ENCODE results near the gene PTCHD1. TPM values are rescaled to one million over a fixed set of nuclear protein-coding genes. Genes with fewer than 3 reads are reported as not detected.

PTCHD1 gene
- total and polyA plus RNA-seq, 10 of the 15 experiments (the other 5 are each of a cell fraction or from before 2014, with no cell fraction given): not detected

- SMC1A ChIA-PET (ENCODE audit: uncharacterized antibody, unreplicated experiment): interaction anchor here (1.0 kb wide), 1 partner anchor 17 kb away, joined by 3 read pairs; no protein-coding TSS in a partner anchor
- no peaks in the 10 kb centered on the region for H3K36me3 ChIP-seq (ENCODE audit: control insufficient read depth in 2 of 2, insufficient read depth in 2 of 2, low read length in 1 of 2)
- H3K79me2 ChIP-seq (ENCODE audit: control insufficient read depth, insufficient read depth, low read length): no peaks in the 10 kb centered on the region
- RAD21 ChIA-PET (ENCODE audit: unreplicated experiment): no interaction called here
- no peaks in the 10 kb centered on the region for H3K9me3 ChIP-seq (replicated peaks; ENCODE audit: control insufficient read depth, insufficient read depth, low read length)
- H2AFZ ChIP-seq (ENCODE audit: control insufficient read depth, low read depth, low read length): no peak overlapping the region
- no peak overlapping the region for H3K9ac ChIP-seq (ENCODE audit: control insufficient read depth, insufficient read depth, low read length)
- WGBS (ENCODE audit: insufficient coverage, insufficient replicate concordance, low lambda C conversion rate, missing lambda C conversion rate): 31% methylated on average over 3 of the region's 3 CpGs
- no peak for ATAC-seq
- no peak for FAIRE-seq
- no peak for DNase-seq (ENCODE audit: low read depth, low spot score)
- H3K4me2 ChIP-seq (ENCODE audit: control insufficient read depth, insufficient read depth): no peak overlapping the region
- H4K20me1 ChIP-seq (ENCODE audit: control insufficient read depth, insufficient read depth): no peaks in the 10 kb centered on the region
- POLR2A ChIA-PET: no interaction called here
- CTCF ChIA-PET: interaction anchor here (0.5 to 1.0 kb wide), 2 partner anchors 11 to 1680 kb away, joined by 3 read pairs; no protein-coding TSS in a partner anchor
- BruUV-seq (replicated peaks): no TSS peak
- no peaks in the 10 kb centered on the region for H3K4me1 ChIP-seq (ENCODE audit: control insufficient read depth, insufficient read depth, low read length)
- TF ChIP-seq SMARCA5 (IDR thresholded peaks at IDR 0.05): no peak
- in situ Hi-C loops (cut with MboI) (no loop called here), intact Hi-C loops (cut with micrococcal nuclease; ENCODE audit: unreplicated experiment) (no loop called here)
- no peak overlapping the region for H3K4me3 ChIP-seq
- H3K27me3 ChIP-seq (replicated peaks in 1 of 2; ENCODE audit: control insufficient read depth in 2 of 2, insufficient read depth in 2 of 2, low read length in 1 of 2): no peaks in the 10 kb centered on the region
- H3K27ac ChIP-seq (ENCODE audit: control insufficient read depth, insufficient read depth): no peak overlapping the region
Measured at GRCh38 chrX:23364416-23364815, 29.8 kb downstream of the PTCHD1 start.

- BruUV-seq (replicated peaks): no TSS peak
- ATAC-seq: no peak
Measured at GRCh38 chrX:23365541-23365940, 30.9 kb downstream of the PTCHD1 start.

More at GRCh38 chrX:23365541-23365940, 30.9 kb downstream of the PTCHD1 start:
- FAIRE-seq: no peak
- ChIA-PET CTCF (interaction anchor here (1.0 kb wide), 1 partner anchor 12 kb away, joined by 3 read pairs; no protein-coding TSS in a partner anchor), SMC1A (ENCODE audit: uncharacterized antibody, unreplicated experiment) (interaction anchor here (1.3 kb wide), 1 partner anchor 177 kb away, joined by 3 read pairs; no protein-coding TSS in a partner anchor), RAD21 (ENCODE audit: unreplicated experiment) (no interaction called here), POLR2A (no interaction called here)
- Histone ChIP-seq H3K27me3 (replicated peaks in 1 of 2; ENCODE audit: control insufficient read depth in 2 of 2, insufficient read depth in 2 of 2, low read length in 1 of 2) (no peaks in the 10 kb centered on the region), H2AFZ (ENCODE audit: control insufficient read depth, low read depth, low read length) (no peak overlapping the region), H3K79me2 (ENCODE audit: control insufficient read depth, insufficient read depth, low read length) (no peaks in the 10 kb centered on the region), H3K9me3 (replicated peaks; ENCODE audit: control insufficient read depth, insufficient read depth, low read length) (no peaks in the 10 kb centered on the region), H4K20me1 (ENCODE audit: control insufficient read depth, insufficient read depth) (no peaks in the 10 kb centered on the region), H3K9ac (ENCODE audit: control insufficient read depth, insufficient read depth, low read length) (no peak overlapping the region), H3K4me1 (ENCODE audit: control insufficient read depth, insufficient read depth, low read length) (no peaks in the 10 kb centered on the region), H3K4me2 (ENCODE audit: control insufficient read depth, insufficient read depth) (no peak overlapping the region), H3K36me3 (ENCODE audit: control insufficient read depth in 2 of 2, insufficient read depth in 2 of 2, low read length in 1 of 2) (no peaks in the 10 kb centered on the region), H3K27ac (ENCODE audit: control insufficient read depth, insufficient read depth) (no peak overlapping the region), H3K4me3 (no peak overlapping the region)
- intact Hi-C loops (cut with micrococcal nuclease; ENCODE audit: unreplicated experiment): no loop called here
- 0% methylated on average over 1 of the region's 1 CpG for WGBS (ENCODE audit: insufficient coverage, insufficient replicate concordance, low lambda C conversion rate, missing lambda C conversion rate)
- in situ Hi-C loops (cut with MboI): no loop called here
- no peak for TF ChIP-seq RAD51 (IDR thresholded peaks at IDR 0.05)
- TF ChIP-seq SUZ12 (IDR thresholded peaks at IDR 0.05; ENCODE audit: unreplicated experiment): no peak
- TF ChIP-seq NBN (IDR thresholded peaks at IDR 0.05): no peak
- TF ChIP-seq TBL1XR1 (IDR thresholded peaks at IDR 0.05; ENCODE audit: low read depth, low read length): no peak
- TF ChIP-seq HCFC1 (IDR thresholded peaks at IDR 0.05; ENCODE audit: low read length): no peak
- no peak for TF ChIP-seq CHD1 (IDR thresholded peaks at IDR 0.05; ENCODE audit: low read depth, low read length)
- no peak for TF ChIP-seq SP1 (IDR thresholded peaks at IDR 0.05; ENCODE audit: low read depth, low read length)
- TF ChIP-seq TAF1 (IDR thresholded peaks at IDR 0.05; ENCODE audit: borderline replicate concordance, low read depth, low read length): no peak
- no peak for DNase-seq (ENCODE audit: low read depth, low spot score)

Data from GM12878 (cell line).